H1 (cell line): ENCODE measurements around the gene DCLK1. TPM values are rescaled to one million over a fixed set of nuclear protein-coding genes. Genes with fewer than 3 reads are reported as not detected.

Source experiments
- CTCF ChIA-PET: fragments of 300-600 bp; sonication (Branson Sonifier 250); formaldehyde crosslinking; loops from one replicate; lab custom pipeline; 2021; ENCODE audit not compliant: partially characterized antibody; lab: Charles Lee
- POLR2A ChIA-PET: fragments of 300-600 bp; sonication (Branson Sonifier 250); formaldehyde crosslinking; loops from one replicate; lab custom pipeline; 2021; ENCODE audit warnings: inconsistent platforms; ENCODE audit not compliant: partially characterized antibody; lab: Charles Lee
- DNase-seq, 2 experiments: peaks; one replicate each; pipeline versions ENCODE4 v3.0.0 to v3.0.0-alpha.2; 2010 to 2022; ENCODE audit warnings: low spot score in 2 of 2, low read depth in 1 of 2, mixed read lengths in 1 of 2
- FAIRE-seq: peaks from 2 replicates; lab custom pipeline; 2011; peaks lifted over from hg19 to GRCh38; lab: Jason Lieb, UNC
- H2AFZ ChIP-seq: 2 replicates; pipeline ENCODE4 v1.8.1; 2012; ENCODE audit warnings: low read length, inconsistent platforms
- H2AK5ac ChIP-seq: 2 replicates; pipeline ENCODE4 v1.6.1; 2013; ENCODE audit warnings: low read depth, low read length
- H2BK120ac ChIP-seq: replicated peaks from 2 replicates; pipeline ENCODE3; 2013; ENCODE audit warnings: low read depth, low read length, inconsistent platforms
- H2BK12ac ChIP-seq: 2 replicates; pipeline ENCODE4 v1.6.1; 2013; ENCODE audit warnings: low read depth, low read length
- H2BK15ac ChIP-seq: 2 replicates; pipeline ENCODE4 v1.6.1; 2013; ENCODE audit warnings: low read length
- H2BK20ac ChIP-seq: 2 replicates; pipeline ENCODE4 v1.6.1; 2013; ENCODE audit warnings: low read length
- H2BK5ac ChIP-seq: 2 replicates; pipeline ENCODE4 v1.6.1; 2013; ENCODE audit warnings: low read depth, low read length
- H3K14ac ChIP-seq: 2 replicates; pipeline ENCODE4 v1.6.1; 2013; ENCODE audit warnings: inconsistent platforms; ENCODE audit not compliant: insufficient read length
- H3K18ac ChIP-seq: 2 replicates; pipeline ENCODE4 v1.6.1; 2013; ENCODE audit warnings: low read length; ENCODE audit errors: extremely low read depth
- H3K23ac ChIP-seq: 2 replicates; pipeline ENCODE4 v1.6.1; 2013; ENCODE audit warnings: inconsistent platforms; ENCODE audit not compliant: insufficient read length
- H3K23me2 ChIP-seq: 2 replicates; pipeline ENCODE4 v1.6.1; 2013; ENCODE audit warnings: low read depth, low read length
- H3K27ac ChIP-seq: 2 replicates; pipeline ENCODE4 v1.6.1; 2011; ENCODE audit warnings: low read depth, low read length, inconsistent platforms
- H3K27me3 ChIP-seq, 4 experiments: replicated peaks in 1 of 4; 1 replicate in 1 of 4; 2 replicates in 3 of 4; pipeline versions ENCODE4 v1.6.1 to v1.8.1; 2011 to 2013; ENCODE audit warnings: low read length in 3 of 4, mild to moderate bottlenecking in 3 of 4, inconsistent platforms in 2 of 4, mixed read lengths in 2 of 4, moderate library complexity in 1 of 4; ENCODE audit not compliant: control insufficient read depth in 3 of 4, insufficient read depth in 3 of 4; ENCODE audit errors: extremely low read depth in 1 of 4
- H3K36me3 ChIP-seq, 4 experiments: 2 replicates each; pipeline versions ENCODE4 v1.6.1 to v1.8.1; 2011 to 2013; ENCODE audit warnings: mild to moderate bottlenecking in 4 of 4, low read length in 3 of 4, moderate library complexity in 2 of 4, control low read depth in 1 of 4, inconsistent platforms in 1 of 4; ENCODE audit not compliant: insufficient read depth in 4 of 4, control insufficient read depth in 2 of 4
- H3K4ac ChIP-seq: replicated peaks from 2 replicates; pipeline ENCODE3; 2013; ENCODE audit warnings: low read length, low read depth, mixed read lengths, inconsistent platforms; ENCODE audit not compliant: insufficient read length
- H3K4me1 ChIP-seq, 4 experiments: replicated peaks in 1 of 4; 1 replicate in 1 of 4; 2 replicates in 3 of 4; pipeline versions ENCODE4 v1.6.1 to v1.8.1; 2011 to 2013; ENCODE audit warnings: low read length in 3 of 4, inconsistent platforms in 2 of 4, mixed read lengths in 1 of 4; ENCODE audit not compliant: insufficient read depth in 4 of 4, control insufficient read depth in 3 of 4
- H3K4me2 ChIP-seq, 2 experiments: 2 replicates each; pipeline versions ENCODE4 v1.6.1 to v1.8.1; 2011 to 2013; ENCODE audit warnings: low read depth in 2 of 2, low read length in 2 of 2, control low read depth in 1 of 2, inconsistent platforms in 1 of 2, mild to moderate bottlenecking in 1 of 2; ENCODE audit not compliant: insufficient read depth in 1 of 2
- H3K4me3 ChIP-seq, 4 experiments: fragments of 200-600, 300-600 bp in 1 of 4; sonication (generic), shearing (Covaris generic), sonication (Bioruptor Twin) in 1 of 4; 2 replicates each; pipeline versions ENCODE4 v1.5.1 to v1.8.1; 2011 to 2016; ENCODE audit warnings: low read length in 4 of 4, low read depth in 3 of 4, control low read depth in 2 of 4, inconsistent platforms in 2 of 4, mild to moderate bottlenecking in 2 of 4, mixed read lengths in 1 of 4, moderate library complexity in 1 of 4; ENCODE audit not compliant: insufficient read depth in 2 of 4; ENCODE audit errors: extremely low read depth in 1 of 4
- H3K56ac ChIP-seq: replicated peaks from 2 replicates; pipeline ENCODE3; 2013; ENCODE audit warnings: low read depth, mild to moderate bottlenecking, mixed read lengths, low read length, inconsistent platforms; ENCODE audit not compliant: insufficient read length
- H3K79me1 ChIP-seq: 2 replicates; pipeline ENCODE4 v1.6.1; 2013; ENCODE audit warnings: low read depth, low read length, control low read depth
- H3K79me2 ChIP-seq, 2 experiments: 2 replicates each; pipeline versions ENCODE4 v1.6.1 to v1.8.1; 2012 to 2013; ENCODE audit warnings: low read length in 2 of 2, mild to moderate bottlenecking in 2 of 2, inconsistent platforms in 1 of 2; ENCODE audit not compliant: insufficient read depth in 2 of 2, control insufficient read depth in 1 of 2
- H3K9ac ChIP-seq, 4 experiments: replicated peaks in 1 of 4; 1 replicate in 1 of 4; 2 replicates in 3 of 4; pipeline versions ENCODE4 v1.6.1 to v1.8.1; 2011 to 2013; ENCODE audit warnings: low read depth in 3 of 4, low read length in 3 of 4, control low read depth in 2 of 4, mild to moderate bottlenecking in 2 of 4, moderate library complexity in 2 of 4, inconsistent platforms in 1 of 4; ENCODE audit errors: extremely low read depth in 1 of 4
- H3K9me3 ChIP-seq, 2 experiments: 2 replicates each; pipeline versions ENCODE4 v1.6.1 to v1.8.1; 2012 to 2013; ENCODE audit warnings: mild to moderate bottlenecking in 2 of 2, moderate library complexity in 2 of 2, control low read depth in 1 of 2, inconsistent platforms in 1 of 2, low read depth in 1 of 2, low read length in 1 of 2, mixed read lengths in 1 of 2; ENCODE audit not compliant: insufficient read depth in 2 of 2
- H4K20me1 ChIP-seq, 2 experiments: replicated peaks in 1 of 2; 2 replicates each; pipeline versions ENCODE3 to v1.8.1; 2011 to 2013; ENCODE audit warnings: inconsistent platforms in 2 of 2, low read length in 2 of 2, mild to moderate bottlenecking in 1 of 2; ENCODE audit not compliant: insufficient read depth in 2 of 2, control insufficient read depth in 1 of 2
- H4K5ac ChIP-seq: 2 replicates; pipeline ENCODE4 v1.6.1; 2013; ENCODE audit warnings: low read length, low read depth, mixed read lengths, inconsistent platforms; ENCODE audit not compliant: insufficient read length
- H4K8ac ChIP-seq: 2 replicates; pipeline ENCODE4 v1.8.0; 2013; ENCODE audit warnings: mild to moderate bottlenecking, moderate library complexity, low read length, inconsistent platforms; ENCODE audit not compliant: insufficient read depth; ENCODE audit errors: extremely low read depth
- H4K91ac ChIP-seq: replicated peaks from 2 replicates; pipeline ENCODE3; 2013; ENCODE audit warnings: low read length, mixed read lengths, inconsistent platforms; ENCODE audit not compliant: insufficient read length
- BACH1 ChIP-seq: IDR thresholded peaks from 2 replicates; pipeline ENCODE4 v1.6.1; 2012; ENCODE audit warnings: low read length, improper control_type of control experiment
- CBX8 ChIP-seq: fragments of 300-800, 300-1000 bp; sonication (generic); IDR thresholded peaks from 2 replicates; pipeline ENCODE4 v1.7.1; 2016; ENCODE audit warnings: low read depth, low read length, borderline replicate concordance
- TAF7 ChIP-seq: optimal IDR thresholded peaks from 2 replicates; pipeline ENCODE3; 2011; ENCODE audit warnings: low read depth, mild to moderate bottlenecking, inconsistent platforms, low read length, moderate library complexity, borderline replicate concordance
- WGBS, 2 experiments: shearing (Covaris generic) in 1 of 2; methylation state at CpG; one replicate each; pipeline versions ENCODE4 v1.1.6 to v1.1.7; 2013 to 2015; ENCODE audit warnings: low lambda C conversion rate in 2 of 2, mixed read lengths in 2 of 2, inconsistent platforms in 1 of 2, low coverage in 1 of 2, missing lambda C conversion rate in 1 of 2; ENCODE audit not compliant: insufficient replicate concordance in 2 of 2, insufficient coverage in 1 of 2, insufficient read length in 1 of 2; ENCODE audit errors: extremely low coverage in 1 of 2, missing lambda C conversion rate in 1 of 2; 5-methylcytosine and 5-hydroxymethylcytosine counted together
- polyA plus RNA-seq, 7 experiments: library from polyadenylated mRNA; depleted of rRNA in 3 of 7; stranded (reverse) in 5 of 7; unstranded in 2 of 7; fragments of >200 nt in 5 of 7; fragments of 200-250 nt in 2 of 7; gene quantifications; 1 replicate in 5 of 7; 2 replicates in 1 of 7; 4 replicates in 1 of 7; pipeline versions ENCODE4 v1.2.1 to v1.2.3, GENCODE V29; 2011 to 2013; ENCODE audit warnings: missing spikeins in 2 of 7, mixed read lengths in 2 of 7
- total RNA-seq: library from RNA; stranded (reverse); fragmentation: NEBNext Ultra II Directional; extraction: Animal tissue kit (Norgen Biotek cat#: 25700); gene quantifications from 2 replicates; pipeline ENCODE4 v1.2.1, GENCODE V29; 2021

The DCLK1 gene
- total and polyA plus RNA-seq, 2 of the 8 experiments (the other 6 are each of a cell fraction or from before 2014, with no cell fraction given) = 22.8 to 41.0 TPM

- no peak for TF ChIP-seq CBX8
- TF ChIP-seq BACH1 = 0 out of 2 replicates have a peak, but pooled peaks have one; percentile 20
- TF ChIP-seq TAF7 = no peak
- Histone ChIP-seq H4K5ac (no peak overlapping the region), H3K27me3 (no peaks in the 10 kb centered on the region), H3K27ac (no peak overlapping the region), H3K56ac (no peak overlapping the region), H3K9me3 (peaks cover 10 to 13% of the 10 kb centered on the region in 2 experiments), H2BK120ac (no peak overlapping the region), H3K79me1 (no peaks in the 10 kb centered on the region), H3K14ac (no peak overlapping the region), H2AFZ (no peak overlapping the region), H3K23me2 (peaks cover 2% of the 10 kb centered on the region; the same call in 1 of the 2 replicates), H4K8ac (no peak overlapping the region), H3K9ac (no peak overlapping the region), H2BK20ac (no peak overlapping the region), H2BK15ac (no peak overlapping the region), H2BK5ac (no peak overlapping the region), H3K18ac (no peak overlapping the region), H3K4me1 (no peaks in the 10 kb centered on the region; a peak in 1 of 7 replicates), H3K4me3 (no peak overlapping the region), H4K20me1 (no peaks in the 10 kb centered on the region), H3K4me2 (no peak overlapping the region), H3K4ac (no peak overlapping the region), H2BK12ac (no peak overlapping the region), H4K91ac (no peak overlapping the region), H2AK5ac (no peak overlapping the region), H3K36me3 (no peaks in the 10 kb centered on the region; a peak in 2 of 8 replicates), H3K79me2 (no peaks in the 10 kb centered on the region), H3K23ac (no peak overlapping the region)
- no peak for DNase-seq
- no peak for FAIRE-seq
- 74% methylated on average over 4 of the region's 4 CpGs; no CpG with 5 or more reads in 1 of the 2 experiments for WGBS, 2 experiments
- POLR2A ChIA-PET = interaction anchor here (1.4 kb wide), 1 partner anchor 14 kb away, joined by 3 read pairs; no protein-coding TSS in a partner anchor
- CTCF ChIA-PET = interaction anchor here (0.6 to 1.3 kb wide), 2 partner anchors 11 to 229 kb away, joined by 4 to 5 read pairs; no protein-coding TSS in a partner anchor
These were observed 200.2 kb downstream of the DCLK1 start for GRCh38 chr13:35930665-35931631.
